Omental fat pad (tissue), 4 donors: ENCODE results near the gene NTM. TPM values are rescaled to one million over a fixed set of nuclear protein-coding genes. Genes with fewer than 3 reads are reported as not detected.

ENCODE experiments used
- ATAC-seq: fragments of 150-250 bp; one replicate; pipeline ENCODE4 v1.9.1; 2016; ENCODE audit warnings: mild to moderate bottlenecking, moderate library complexity; ENCODE audit not compliant: low FRiP score
- DNase-seq: peaks from one replicate; pipeline ENCODE4 v3.0.0-alpha.2; 2019; ENCODE audit warnings: low spot score
- total RNA-seq, 4 donors: library from RNA; depleted of rRNA; stranded (reverse); fragments of >200 nt; gene quantifications; one replicate each; pipeline ENCODE4 v1.1.0, GENCODE V29; 2016
- TF ChIP-seq, protein P1 (sequence below), 3 donors: fragments of 450-650 bp; IDR thresholded peaks; one replicate each; pipeline ENCODE4 v1.5.1; 2016 to 2017; ENCODE audit warnings: antibody characterized with exemption in 3 of 3, mild to moderate bottlenecking in 3 of 3, moderate library complexity in 2 of 3

NTM gene
- total RNA-seq, 4 donors from 2014 or later: 0.56 to 5.5 (median 2.4) TPM

DNA sequence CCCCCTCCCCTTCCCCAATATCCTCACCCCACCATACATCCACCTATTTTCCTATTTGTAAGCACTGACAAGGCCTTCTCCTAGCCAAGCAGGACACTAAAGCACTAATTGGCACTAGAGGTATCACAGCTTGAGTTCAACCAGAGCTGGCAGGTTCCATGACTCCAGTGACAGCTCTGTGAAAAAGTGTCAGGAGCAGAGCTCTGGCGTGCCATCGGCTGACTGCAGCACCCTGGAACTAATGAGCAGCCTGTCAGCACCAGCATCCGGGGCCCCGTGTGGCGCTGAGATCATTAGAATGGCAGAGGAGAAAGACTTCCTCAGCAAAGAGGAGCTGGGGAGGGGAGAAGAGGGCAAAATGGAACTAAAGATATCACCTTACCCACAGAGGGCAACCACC is 847.4 kb downstream of the NTM start:
- TF ChIP-seq, protein P1, sequence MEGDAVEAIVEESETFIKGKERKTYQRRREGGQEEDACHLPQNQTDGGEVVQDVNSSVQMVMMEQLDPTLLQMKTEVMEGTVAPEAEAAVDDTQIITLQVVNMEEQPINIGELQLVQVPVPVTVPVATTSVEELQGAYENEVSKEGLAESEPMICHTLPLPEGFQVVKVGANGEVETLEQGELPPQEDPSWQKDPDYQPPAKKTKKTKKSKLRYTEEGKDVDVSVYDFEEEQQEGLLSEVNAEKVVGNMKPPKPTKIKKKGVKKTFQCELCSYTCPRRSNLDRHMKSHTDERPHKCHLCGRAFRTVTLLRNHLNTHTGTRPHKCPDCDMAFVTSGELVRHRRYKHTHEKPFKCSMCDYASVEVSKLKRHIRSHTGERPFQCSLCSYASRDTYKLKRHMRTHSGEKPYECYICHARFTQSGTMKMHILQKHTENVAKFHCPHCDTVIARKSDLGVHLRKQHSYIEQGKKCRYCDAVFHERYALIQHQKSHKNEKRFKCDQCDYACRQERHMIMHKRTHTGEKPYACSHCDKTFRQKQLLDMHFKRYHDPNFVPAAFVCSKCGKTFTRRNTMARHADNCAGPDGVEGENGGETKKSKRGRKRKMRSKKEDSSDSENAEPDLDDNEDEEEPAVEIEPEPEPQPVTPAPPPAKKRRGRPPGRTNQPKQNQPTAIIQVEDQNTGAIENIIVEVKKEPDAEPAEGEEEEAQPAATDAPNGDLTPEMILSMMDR (IDR thresholded peaks at IDR 0.05): no peak
- ATAC-seq: no peak
- no peak for DNase-seq

DNA sequence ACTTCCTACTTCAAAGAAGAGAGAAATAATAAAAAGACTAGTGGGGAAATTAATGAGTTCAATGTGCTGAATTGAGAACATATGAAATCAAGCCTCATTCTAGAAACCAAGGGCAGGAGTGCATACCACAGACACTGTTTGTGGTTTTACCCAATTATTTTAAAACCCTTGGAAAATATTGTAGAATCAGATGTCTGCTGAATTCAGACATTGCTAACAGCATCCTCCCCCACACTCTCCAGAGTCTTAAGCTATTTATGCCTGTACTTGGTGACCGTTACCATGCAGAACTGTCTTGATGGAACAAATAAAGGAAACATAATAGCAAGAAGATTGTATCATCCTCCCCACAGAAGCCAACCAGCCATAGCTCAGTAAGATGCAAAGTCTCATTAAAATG is 850.1 kb downstream of the NTM start:
- DNase-seq: no peak
- ATAC-seq: no peak
- TF ChIP-seq, protein P1 (IDR thresholded peaks at IDR 0.05): no peak

DNA sequence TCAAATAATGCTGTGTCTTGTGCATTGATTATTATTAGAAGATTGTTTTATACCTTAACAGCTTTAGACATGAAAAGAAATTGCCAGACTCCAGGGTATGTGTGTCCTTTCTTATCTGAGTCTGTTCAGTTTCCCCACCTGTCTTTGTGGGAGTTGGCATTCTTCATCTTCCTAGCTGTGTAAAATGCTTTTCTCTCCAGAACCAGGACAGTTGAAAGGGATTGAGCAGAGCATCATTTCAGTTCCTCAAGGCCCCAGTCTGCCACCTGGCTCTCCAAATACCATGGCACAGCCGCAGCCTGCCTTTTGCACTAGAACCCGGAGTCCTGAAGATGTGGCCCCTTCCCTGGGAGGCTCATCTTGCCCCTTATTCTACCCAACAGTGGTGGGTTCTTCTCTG is 851.9 kb downstream of the NTM start:
- ATAC-seq (no peak), DNase-seq (no peak)
- TF ChIP-seq, protein P1 (IDR thresholded peaks at IDR 0.05): no peak

DNA sequence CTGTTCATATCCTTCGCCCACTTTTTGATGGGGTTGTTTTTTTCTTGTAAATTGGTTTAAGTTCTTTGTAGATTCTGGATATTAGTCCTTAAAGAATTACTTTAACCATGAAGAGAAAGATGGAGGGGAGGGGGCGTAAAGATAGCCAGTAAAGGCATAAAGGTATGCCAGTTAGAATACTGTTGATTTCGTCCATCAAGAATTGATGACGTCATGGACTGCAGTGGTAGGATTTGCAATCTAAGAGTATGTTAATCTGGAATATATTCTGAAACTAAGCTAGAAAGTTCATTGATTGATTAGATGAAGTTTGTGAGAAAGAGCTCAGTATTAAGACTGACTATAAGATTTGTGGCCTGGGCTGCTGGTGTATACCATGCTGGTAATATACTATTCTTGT is 856.1 kb downstream of the NTM start:
- ATAC-seq (no peak), DNase-seq (no peak)
- TF ChIP-seq, protein P1 (IDR thresholded peaks at IDR 0.05): no peak

DNA sequence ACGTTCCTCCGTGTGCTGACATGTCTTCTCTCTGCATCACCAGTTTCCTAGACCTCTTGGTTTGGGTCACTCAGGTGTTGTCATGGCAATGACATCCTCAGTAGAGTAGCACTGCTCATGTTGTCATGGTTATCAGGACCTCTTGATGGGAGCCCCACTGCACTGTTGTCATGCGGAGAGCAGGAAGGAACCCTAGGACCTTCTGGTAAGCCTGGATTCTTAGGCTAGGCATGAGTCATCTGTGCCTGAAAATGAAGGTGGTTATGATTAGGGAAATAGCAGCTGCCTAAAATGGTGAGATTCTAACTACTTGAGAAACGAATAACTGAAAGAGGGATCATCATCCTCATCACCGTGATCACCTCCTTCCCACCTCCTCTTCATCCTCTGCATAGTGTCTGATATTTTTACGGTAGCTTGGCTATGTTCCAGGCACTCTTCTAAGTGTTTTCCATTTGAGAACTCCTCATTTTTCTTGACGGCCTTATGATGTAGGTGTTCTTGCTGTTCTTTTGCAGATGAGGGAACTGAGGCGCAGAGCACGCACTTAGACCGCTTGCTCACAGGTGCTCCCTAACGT is 858.4 kb downstream of the NTM start:
- TF ChIP-seq, protein P1 (IDR thresholded peaks at IDR 0.05): no peak
- no peak for ATAC-seq

DNA sequence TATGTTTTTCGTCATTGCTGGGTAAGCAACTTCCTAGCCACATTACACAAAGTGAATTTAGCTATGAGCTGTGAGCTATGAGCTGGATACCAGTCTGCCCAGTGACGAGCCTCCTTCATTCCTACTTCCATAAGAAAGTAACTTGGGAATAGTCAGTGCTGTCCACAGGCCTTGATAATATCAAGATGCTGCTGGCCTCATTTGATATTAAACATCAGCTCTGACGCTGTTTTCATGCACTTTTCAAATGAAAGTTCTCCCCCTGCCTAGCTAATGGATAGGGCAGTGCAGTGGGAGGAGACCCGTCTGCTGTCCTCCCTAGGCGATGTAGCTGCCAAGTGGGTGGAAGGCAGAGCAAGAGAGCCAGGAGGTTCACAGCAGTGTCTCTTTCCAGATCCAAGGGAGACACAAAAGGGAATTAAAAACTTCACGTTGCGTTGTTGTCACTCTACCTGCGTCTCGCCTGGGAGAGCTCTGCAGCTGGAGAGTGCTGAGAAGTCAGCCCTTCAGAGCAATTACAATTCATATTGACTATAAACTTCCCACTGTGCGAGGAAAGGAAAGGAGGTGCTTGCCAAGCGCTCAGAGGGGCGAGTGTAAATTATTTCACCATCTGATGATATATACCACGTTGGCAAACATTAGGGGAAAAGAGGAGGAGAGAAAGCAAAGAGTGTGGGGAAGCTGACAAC is 861.4 kb downstream of the NTM start:
- DNase-seq (no peak), ATAC-seq (peak; percentile 89)
- TF ChIP-seq, protein P1 (IDR thresholded peaks at IDR 0.05): no peak

More for the DNA sequence above, 858.4 kb downstream of the NTM start:
- DNase-seq: no peak

DNA sequence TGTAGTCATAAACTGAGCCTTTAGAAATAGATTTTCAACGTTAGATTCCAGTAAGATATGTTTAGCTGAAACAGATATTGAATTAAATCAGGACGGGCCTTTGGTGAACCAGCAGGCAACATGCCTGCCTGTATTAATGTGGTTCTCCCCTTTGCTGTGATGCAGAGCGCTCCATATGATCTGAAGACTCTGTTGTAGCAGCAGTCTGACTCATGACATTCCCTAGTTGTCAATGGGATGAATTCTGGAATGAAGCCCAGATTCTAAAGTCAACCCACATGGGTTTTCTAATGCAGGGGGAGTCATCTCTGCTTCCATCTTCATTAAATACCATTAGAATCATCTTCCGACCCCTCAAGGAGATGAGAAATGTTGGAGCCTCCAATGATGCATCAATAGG is 864.5 kb downstream of the NTM start:
- DNase-seq: no peak
- ATAC-seq: no peak
- TF ChIP-seq, protein P1 (IDR thresholded peaks at IDR 0.05): no peak
